ENCODE measurements around the gene TAF6. TPM values are rescaled to one million over a fixed set of nuclear protein-coding genes. Genes with fewer than 3 reads are reported as not detected.
A peak's percentile ranks its signal among the peaks of the same experiment; 100 is the strongest.

Gene TAF6
- total and polyA plus RNA-seq, 9 of the 15 experiments (the other 6 are each of a cell fraction or from before 2014, with no cell fraction given), result 0.78 to 78.7 (median 21.3) TPM

DNA sequence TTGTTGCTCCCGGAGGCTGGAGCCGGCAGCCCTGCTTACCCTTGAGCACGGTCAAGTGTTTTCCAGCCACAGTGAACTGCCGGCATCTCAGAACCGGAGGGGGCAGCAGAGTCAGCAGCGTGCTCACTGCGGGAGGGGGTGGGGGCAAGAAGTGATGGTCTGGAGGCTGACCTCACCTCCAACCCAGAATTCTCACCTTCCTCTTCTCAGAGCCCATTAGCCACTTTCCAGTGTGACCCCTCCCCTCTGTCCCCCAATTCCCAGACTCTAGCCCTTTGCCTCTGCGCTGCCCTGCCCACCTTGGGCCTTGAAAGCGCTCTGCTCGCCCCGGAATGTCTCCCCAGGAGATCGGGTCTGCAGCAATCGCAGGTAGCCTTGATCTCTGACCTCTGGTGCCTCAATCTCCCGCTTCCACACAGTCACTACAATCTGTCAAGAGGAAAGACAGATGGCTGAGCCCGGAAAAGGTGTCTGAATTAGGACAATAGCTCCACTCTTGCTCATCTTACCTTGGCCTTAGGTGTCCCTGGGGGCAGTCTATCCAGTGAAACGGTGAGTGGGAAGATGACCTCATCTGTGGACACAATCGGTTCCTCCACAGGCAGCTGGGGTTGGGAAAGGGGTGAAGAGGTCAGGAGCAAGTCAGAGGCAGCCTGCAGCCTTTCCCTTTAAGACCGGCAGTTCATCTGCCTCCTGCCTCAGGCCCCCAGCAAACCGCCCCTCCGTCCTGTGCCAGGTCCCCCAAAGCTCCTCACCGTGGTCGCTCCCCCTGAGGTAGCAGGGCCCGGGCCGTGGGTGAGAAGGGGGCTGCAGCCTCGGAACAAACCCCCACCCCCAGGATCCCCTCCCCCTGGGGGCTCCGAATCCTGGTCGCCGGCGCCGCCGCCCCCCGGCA is 38.4 kb upstream of the TAF6 start (continued):
- TF ChIP-seq POLR3A (IDR thresholded peaks at IDR 0.05; ENCODE audit: borderline replicate concordance, extremely low read depth, insufficient read depth, insufficient read length) (no peak), SMAD1 (IDR thresholded peaks at IDR 0.05; ENCODE audit: low read depth, low read length, partially characterized antibody) (no peak), PURB (CRISPR knock-in tag; IDR thresholded peaks at IDR 0.05; ENCODE audit: low read depth) (no peak), KDM1A (IDR thresholded peaks at IDR 0.05) (0 out of 4 replicates have a peak, but pooled peaks of 1 of the 2 experiments have one; percentile 31), ADNP (tag; IDR thresholded peaks at IDR 0.05) (no peak), PYGO2 (tag; IDR thresholded peaks at IDR 0.05) (no peak), MEF2A (IDR thresholded peaks at IDR 0.05; ENCODE audit: control insufficient read depth, low read depth, low read length) (no peak), ZNF584 (CRISPR knock-in tag; IDR thresholded peaks at IDR 0.05; ENCODE audit: low read depth) (no peak), RAD21 (CRISPR knock-in tag; conservative IDR thresholded peaks at IDR 0.05 in 1 of 2, IDR thresholded peaks at IDR 0.05 in 1 of 2) (peak; percentile 8 to 40; a peak in 2 of 4 replicates)
- TF ChIP-seq, protein P1, sequence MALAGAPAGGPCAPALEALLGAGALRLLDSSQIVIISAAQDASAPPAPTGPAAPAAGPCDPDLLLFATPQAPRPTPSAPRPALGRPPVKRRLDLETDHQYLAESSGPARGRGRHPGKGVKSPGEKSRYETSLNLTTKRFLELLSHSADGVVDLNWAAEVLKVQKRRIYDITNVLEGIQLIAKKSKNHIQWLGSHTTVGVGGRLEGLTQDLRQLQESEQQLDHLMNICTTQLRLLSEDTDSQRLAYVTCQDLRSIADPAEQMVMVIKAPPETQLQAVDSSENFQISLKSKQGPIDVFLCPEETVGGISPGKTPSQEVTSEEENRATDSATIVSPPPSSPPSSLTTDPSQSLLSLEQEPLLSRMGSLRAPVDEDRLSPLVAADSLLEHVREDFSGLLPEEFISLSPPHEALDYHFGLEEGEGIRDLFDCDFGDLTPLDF (CRISPR knock-in tag; IDR thresholded peaks at IDR 0.05), result no peak
- TF ChIP-seq, protein P2, sequence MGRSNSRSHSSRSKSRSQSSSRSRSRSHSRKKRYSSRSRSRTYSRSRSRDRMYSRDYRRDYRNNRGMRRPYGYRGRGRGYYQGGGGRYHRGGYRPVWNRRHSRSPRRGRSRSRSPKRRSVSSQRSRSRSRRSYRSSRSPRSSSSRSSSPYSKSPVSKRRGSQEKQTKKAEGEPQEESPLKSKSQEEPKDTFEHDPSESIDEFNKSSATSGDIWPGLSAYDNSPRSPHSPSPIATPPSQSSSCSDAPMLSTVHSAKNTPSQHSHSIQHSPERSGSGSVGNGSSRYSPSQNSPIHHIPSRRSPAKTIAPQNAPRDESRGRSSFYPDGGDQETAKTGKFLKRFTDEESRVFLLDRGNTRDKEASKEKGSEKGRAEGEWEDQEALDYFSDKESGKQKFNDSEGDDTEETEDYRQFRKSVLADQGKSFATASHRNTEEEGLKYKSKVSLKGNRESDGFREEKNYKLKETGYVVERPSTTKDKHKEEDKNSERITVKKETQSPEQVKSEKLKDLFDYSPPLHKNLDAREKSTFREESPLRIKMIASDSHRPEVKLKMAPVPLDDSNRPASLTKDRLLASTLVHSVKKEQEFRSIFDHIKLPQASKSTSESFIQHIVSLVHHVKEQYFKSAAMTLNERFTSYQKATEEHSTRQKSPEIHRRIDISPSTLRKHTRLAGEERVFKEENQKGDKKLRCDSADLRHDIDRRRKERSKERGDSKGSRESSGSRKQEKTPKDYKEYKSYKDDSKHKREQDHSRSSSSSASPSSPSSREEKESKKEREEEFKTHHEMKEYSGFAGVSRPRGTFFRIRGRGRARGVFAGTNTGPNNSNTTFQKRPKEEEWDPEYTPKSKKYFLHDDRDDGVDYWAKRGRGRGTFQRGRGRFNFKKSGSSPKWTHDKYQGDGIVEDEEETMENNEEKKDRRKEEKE (IDR thresholded peaks at IDR 0.05; ENCODE audit: borderline replicate concordance in 1 of 2, control insufficient read depth in 1 of 2, low read depth in 2 of 2, low read length in 1 of 2), result no peak
- TF ChIP-seq, protein P3, sequence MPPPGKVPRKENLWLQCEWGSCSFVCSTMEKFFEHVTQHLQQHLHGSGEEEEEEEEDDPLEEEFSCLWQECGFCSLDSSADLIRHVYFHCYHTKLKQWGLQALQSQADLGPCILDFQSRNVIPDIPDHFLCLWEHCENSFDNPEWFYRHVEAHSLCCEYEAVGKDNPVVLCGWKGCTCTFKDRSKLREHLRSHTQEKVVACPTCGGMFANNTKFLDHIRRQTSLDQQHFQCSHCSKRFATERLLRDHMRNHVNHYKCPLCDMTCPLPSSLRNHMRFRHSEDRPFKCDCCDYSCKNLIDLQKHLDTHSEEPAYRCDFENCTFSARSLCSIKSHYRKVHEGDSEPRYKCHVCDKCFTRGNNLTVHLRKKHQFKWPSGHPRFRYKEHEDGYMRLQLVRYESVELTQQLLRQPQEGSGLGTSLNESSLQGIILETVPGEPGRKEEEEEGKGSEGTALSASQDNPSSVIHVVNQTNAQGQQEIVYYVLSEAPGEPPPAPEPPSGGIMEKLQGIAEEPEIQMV (tag; conservative IDR thresholded peaks at IDR 0.05; ENCODE audit: low read depth), result no peak
- TF ChIP-seq, protein P4, sequence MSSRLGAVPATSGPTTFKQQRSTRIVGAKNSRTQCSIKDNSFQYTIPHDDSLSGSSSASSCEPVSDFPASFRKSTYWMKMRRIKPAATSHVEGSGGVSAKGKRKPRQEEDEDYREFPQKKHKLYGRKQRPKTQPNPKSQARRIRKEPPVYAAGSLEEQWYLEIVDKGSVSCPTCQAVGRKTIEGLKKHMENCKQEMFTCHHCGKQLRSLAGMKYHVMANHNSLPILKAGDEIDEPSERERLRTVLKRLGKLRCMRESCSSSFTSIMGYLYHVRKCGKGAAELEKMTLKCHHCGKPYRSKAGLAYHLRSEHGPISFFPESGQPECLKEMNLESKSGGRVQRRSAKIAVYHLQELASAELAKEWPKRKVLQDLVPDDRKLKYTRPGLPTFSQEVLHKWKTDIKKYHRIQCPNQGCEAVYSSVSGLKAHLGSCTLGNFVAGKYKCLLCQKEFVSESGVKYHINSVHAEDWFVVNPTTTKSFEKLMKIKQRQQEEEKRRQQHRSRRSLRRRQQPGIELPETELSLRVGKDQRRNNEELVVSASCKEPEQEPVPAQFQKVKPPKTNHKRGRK (tag; IDR thresholded peaks at IDR 0.05), result no peak
- TF ChIP-seq, protein P5, sequence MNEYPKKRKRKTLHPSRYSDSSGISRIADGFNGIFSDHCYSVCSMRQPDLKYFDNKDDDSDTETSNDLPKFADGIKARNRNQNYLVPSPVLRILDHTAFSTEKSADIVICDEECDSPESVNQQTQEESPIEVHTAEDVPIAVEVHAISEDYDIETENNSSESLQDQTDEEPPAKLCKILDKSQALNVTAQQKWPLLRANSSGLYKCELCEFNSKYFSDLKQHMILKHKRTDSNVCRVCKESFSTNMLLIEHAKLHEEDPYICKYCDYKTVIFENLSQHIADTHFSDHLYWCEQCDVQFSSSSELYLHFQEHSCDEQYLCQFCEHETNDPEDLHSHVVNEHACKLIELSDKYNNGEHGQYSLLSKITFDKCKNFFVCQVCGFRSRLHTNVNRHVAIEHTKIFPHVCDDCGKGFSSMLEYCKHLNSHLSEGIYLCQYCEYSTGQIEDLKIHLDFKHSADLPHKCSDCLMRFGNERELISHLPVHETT (CRISPR knock-in tag; conservative IDR thresholded peaks at IDR 0.05 in 1 of 2, IDR thresholded peaks at IDR 0.05 in 1 of 2), result no peak

Data from K562 (cell line).